Colonic mucosa (tissue), 4 donors: ENCODE measurements around the gene CCNL1. TPM values are rescaled to one million over a fixed set of nuclear protein-coding genes. Genes with fewer than 3 reads are reported as not detected.

Experiments
- DNase-seq: peaks from one replicate; pipeline ENCODE4 v3.0.0-alpha.2; 2020
- H3K27ac ChIP-seq: fragments of 200-600 bp; one replicate; pipeline ENCODE4 v1.8.0; 2021
- H3K27me3 ChIP-seq: fragments of 200-600 bp; one replicate; pipeline ENCODE4 v1.8.0; 2021
- H3K36me3 ChIP-seq: fragments of 200-600 bp; one replicate; pipeline ENCODE4 v1.8.0; 2021
- H3K4me1 ChIP-seq: fragments of 200-600 bp; one replicate; pipeline ENCODE4 v1.8.0; 2021; ENCODE audit warnings: mild to moderate bottlenecking
- H3K4me3 ChIP-seq: fragments of 200-600 bp; one replicate; pipeline ENCODE4 v1.8.0; 2021
- H3K9ac ChIP-seq, 2 donors: one replicate each; pipeline ENCODE4 v1.7.0; 2013; ENCODE audit warnings: control low read depth in 2 of 2, low read depth in 2 of 2, low read length in 2 of 2
- H3K9me3 ChIP-seq: fragments of 200-600 bp; one replicate; pipeline ENCODE4 v1.8.0; 2021
- intact Hi-C: fragments of 100-400 bp; cut with DNase I; formaldehyde crosslinking; loops from one replicate; pipeline ENCODE4 v1.14.1; 2022
- total RNA-seq, 2 donors: library from RNA; stranded (reverse); fragmentation: NEBNext Ultra II Directional in 1 of 2; extraction: Animal tissue kit (Norgen Biotek cat#: 25700) in 1 of 2; gene quantifications; one replicate each; pipeline ENCODE4 v1.2.1, GENCODE V29; 2021
- TF ChIP-seq, protein P1 (sequence below): fragments of 200-600 bp; IDR thresholded peaks from one replicate; pipeline ENCODE4 v1.8.0; 2022; ENCODE audit warnings: antibody characterized with exemption, mild to moderate bottlenecking
- donor health status: healthy.
- donor health status: DM: no; HTN: no; CAD: no.
- donor health status: DM: no; HTN: no; CAD: no.

Gene CCNL1
- total RNA-seq, 2 donors from 2014 or later, result 76.4 to 103 TPM

DNA sequence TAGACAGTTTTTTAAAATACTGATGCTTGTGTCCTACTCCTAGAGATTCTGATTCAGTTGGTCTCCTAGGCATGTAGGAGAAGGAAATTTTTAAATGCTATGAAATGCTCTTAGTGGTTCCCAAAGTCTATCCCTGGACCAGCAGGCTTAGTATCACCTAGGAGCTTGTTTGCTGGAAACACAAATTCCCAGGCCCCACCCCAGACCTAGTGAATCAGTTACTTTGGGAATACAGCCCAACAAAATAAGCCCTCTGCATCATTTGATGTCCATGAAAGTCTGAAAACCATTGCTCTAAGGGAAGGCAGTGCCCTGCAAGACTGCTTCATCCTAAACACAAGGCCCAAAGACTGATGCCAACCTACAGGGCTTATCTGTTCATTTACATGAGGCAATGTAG lies 36.3 kb downstream of the CCNL1 start:
- peak; percentile 64 for DNase-seq
- intact Hi-C loops, result no loop called here
- Histone ChIP-seq H3K4me1 (no peaks in the 10 kb centered on the region), H3K9me3 (no peaks in the 10 kb centered on the region), H3K27ac (no peak overlapping the region), H3K27me3 (no peaks in the 10 kb centered on the region), H3K9ac (no peak overlapping the region), H3K4me3 (no peak overlapping the region), H3K36me3 (no peaks in the 10 kb centered on the region)
- TF ChIP-seq, protein P1, sequence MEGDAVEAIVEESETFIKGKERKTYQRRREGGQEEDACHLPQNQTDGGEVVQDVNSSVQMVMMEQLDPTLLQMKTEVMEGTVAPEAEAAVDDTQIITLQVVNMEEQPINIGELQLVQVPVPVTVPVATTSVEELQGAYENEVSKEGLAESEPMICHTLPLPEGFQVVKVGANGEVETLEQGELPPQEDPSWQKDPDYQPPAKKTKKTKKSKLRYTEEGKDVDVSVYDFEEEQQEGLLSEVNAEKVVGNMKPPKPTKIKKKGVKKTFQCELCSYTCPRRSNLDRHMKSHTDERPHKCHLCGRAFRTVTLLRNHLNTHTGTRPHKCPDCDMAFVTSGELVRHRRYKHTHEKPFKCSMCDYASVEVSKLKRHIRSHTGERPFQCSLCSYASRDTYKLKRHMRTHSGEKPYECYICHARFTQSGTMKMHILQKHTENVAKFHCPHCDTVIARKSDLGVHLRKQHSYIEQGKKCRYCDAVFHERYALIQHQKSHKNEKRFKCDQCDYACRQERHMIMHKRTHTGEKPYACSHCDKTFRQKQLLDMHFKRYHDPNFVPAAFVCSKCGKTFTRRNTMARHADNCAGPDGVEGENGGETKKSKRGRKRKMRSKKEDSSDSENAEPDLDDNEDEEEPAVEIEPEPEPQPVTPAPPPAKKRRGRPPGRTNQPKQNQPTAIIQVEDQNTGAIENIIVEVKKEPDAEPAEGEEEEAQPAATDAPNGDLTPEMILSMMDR, result no peak

DNA sequence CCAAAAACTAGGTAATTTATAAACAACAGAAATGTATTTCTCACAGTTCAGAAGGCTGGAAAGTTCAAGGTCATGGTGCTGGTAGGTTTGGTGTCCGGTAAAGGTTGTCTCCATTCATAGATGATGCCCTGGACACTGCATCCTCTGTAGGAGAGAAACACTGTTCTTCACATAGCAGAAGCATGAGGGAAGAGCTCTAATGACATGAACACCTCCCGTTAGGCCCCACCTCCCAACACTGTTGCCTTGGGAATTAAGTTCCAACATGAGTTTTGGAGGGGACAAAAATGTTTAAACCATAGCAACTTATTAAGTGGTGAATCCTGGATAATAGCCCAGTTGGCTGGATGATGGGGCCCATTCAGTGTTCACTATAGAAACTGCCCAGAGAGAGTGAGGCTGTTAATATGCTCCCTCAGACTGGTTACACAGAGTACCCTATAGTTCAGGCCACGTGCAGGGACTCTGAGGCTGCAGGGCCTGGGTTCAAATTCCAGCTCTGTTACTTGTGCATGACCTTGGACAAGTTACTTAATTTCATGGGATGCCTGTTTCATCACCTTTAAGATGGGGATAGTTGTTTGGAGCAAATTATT lies 37.0 kb downstream of the CCNL1 start:
- TF ChIP-seq, protein P1, result no peak
- intact Hi-C loops, result no loop called here
- no peak overlapping the region for H3K9ac ChIP-seq
- no peaks in the 10 kb centered on the region for H3K36me3 ChIP-seq
- H3K27ac ChIP-seq, result no peak overlapping the region
- no peaks in the 10 kb centered on the region for H3K4me1 ChIP-seq
- no peaks in the 10 kb centered on the region for H3K9me3 ChIP-seq
- no peak for DNase-seq
- H3K27me3 ChIP-seq, result no peaks in the 10 kb centered on the region
- H3K4me3 ChIP-seq, result no peak overlapping the region

DNA sequence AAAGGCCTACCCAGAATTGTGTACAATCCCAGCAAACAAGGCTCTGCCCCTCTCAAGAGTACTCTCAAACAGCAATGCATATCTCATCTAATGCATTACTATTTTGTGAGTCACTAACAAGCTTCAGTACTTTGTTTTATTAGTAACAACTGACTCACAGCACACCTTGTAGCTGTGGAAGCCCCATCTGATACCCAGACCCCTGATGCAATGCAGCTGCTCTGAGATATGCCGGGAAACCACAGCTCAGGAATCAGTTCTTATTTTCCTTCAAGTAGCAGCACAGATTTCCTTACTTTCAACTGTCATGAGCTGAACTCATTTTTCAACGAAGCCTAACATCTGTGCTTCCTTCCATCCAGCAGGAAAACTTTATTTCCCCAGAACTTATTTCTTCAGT lies 37.8 kb downstream of the CCNL1 start:
- intact Hi-C loops, result no loop called here
- peak overlapping the region in 1 of 2 donors; percentile 32 for H3K9ac ChIP-seq
- no peaks in the 10 kb centered on the region for H3K9me3 ChIP-seq
- H3K4me3 ChIP-seq, result no peak overlapping the region
- TF ChIP-seq, protein P1, result no peak
- H3K36me3 ChIP-seq, result no peaks in the 10 kb centered on the region
- H3K27ac ChIP-seq, result no peak overlapping the region
- H3K27me3 ChIP-seq, result no peaks in the 10 kb centered on the region
- DNase-seq, result no peak
- H3K4me1 ChIP-seq, result no peaks in the 10 kb centered on the region

DNA sequence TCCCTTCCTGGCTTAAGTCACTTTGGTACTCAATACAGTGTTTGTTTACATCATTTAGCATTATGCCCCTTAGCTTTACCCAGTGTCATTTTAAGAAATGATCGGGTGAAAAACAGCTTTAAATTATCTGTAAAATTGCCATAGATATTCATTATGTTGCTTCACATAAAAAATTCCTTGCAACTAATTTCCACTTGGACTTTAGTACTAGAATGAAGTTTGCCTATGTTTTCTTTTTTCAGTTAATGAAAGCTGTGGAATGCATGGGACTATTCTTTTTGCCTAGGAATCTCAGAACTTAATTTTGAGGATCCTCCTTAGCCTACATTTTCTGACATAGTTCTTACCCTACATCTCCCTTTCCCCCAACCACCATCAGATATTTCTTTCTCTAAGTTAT lies 38.4 kb downstream of the CCNL1 start:
- no peaks in the 10 kb centered on the region for H3K9me3 ChIP-seq
- no peaks in the 10 kb centered on the region for H3K27me3 ChIP-seq
- H3K4me3 ChIP-seq, result no peak overlapping the region
- no peaks in the 10 kb centered on the region for H3K4me1 ChIP-seq
- H3K36me3 ChIP-seq, result no peaks in the 10 kb centered on the region
- peak overlapping the region in 1 of 2 donors; percentile 43 for H3K9ac ChIP-seq
- no peak for DNase-seq
- intact Hi-C loops, result no loop called here
- no peak overlapping the region for H3K27ac ChIP-seq
- TF ChIP-seq, protein P1, result no peak

DNA sequence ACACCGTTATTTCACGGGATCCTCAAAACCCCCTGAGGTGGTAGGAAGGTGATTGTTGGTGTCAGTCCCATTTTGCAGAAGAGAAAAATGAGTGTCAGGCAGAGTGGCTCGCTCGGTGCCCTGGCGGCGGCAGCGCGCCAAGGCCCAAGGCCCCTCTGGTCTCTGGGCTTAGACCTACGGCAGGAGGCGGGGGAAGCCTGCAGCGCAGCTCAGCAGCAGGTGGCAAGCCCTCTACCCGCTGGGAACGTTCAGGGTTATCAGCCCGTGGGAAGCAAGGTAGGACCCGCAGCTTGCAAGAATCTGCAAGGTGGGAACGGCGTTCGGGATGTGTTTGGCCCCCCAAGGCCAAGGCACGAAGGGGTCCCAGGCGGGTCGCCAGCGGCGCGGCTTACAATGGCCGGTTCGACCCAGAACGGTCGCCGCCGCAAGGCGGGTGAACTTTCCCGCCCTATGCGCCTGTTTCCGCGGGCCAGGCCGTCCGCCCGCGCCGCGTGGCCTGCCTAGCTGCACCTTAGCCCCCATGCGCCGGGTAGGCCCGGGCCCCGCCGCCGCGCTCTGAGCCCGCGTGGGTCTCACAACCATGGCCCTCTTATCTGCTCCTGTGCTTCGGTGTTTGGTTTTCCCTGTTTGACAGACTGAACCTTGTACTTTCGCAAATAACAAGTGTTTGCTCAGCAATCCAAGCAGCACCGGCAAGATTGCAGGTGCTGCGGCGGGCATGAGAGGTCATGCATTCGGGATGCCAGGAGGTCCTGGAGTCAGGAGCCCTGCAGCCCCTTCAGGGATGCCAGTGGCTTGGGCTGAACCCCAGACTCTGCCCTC lies 39.7 kb downstream of the CCNL1 start:
- H3K9ac ChIP-seq, result peak overlapping the region; percentile 68 to 71
- peak overlapping the region; percentile 93 for H3K27ac ChIP-seq
- TF ChIP-seq, protein P1, result no peak
- H3K27me3 ChIP-seq, result no peaks in the 10 kb centered on the region
- H3K36me3 ChIP-seq, result no peaks in the 10 kb centered on the region
- peak; percentile 79 for DNase-seq
- no peaks in the 10 kb centered on the region for H3K9me3 ChIP-seq
- H3K4me1 ChIP-seq, result no peaks in the 10 kb centered on the region
- H3K4me3 ChIP-seq, result peak overlapping the region; percentile 34
- intact Hi-C loops, result no loop called here
